CD4-positive, alpha-beta T cell treated with Interleukin-6 for 4 hours (primary cell): ENCODE results near the gene RGS10.
A peak's percentile ranks its signal among the peaks of the same experiment; 100 is the strongest.
"Not testable (repeated sequence)": the region's sequence is repeated elsewhere in the genome, so short reads cannot be mapped to it uniquely, and the experiment has no call there.

Experiments
- DNase-seq: peaks from one replicate; pipeline ENCODE4 v3.0.0-alpha.2; 2020; ENCODE audit warnings: mixed read lengths

RGS10 gene

GRCh38 chr10:119538632-119539358 lies 3.7 kb downstream of the RGS10 start:
- DNase-seq: peak; percentile 63

GRCh38 chr10:119537953-119538630 lies 4.4 kb downstream of the RGS10 start:
- DNase-seq: no peak

GRCh38 chr10:119536508-119537025 lies 6.0 kb downstream of the RGS10 start:
- no peak for DNase-seq

- no peak for DNase-seq
Measured at GRCh38 chr10:119535837-119536507, 6.5 kb downstream of the RGS10 start.

DNA sequence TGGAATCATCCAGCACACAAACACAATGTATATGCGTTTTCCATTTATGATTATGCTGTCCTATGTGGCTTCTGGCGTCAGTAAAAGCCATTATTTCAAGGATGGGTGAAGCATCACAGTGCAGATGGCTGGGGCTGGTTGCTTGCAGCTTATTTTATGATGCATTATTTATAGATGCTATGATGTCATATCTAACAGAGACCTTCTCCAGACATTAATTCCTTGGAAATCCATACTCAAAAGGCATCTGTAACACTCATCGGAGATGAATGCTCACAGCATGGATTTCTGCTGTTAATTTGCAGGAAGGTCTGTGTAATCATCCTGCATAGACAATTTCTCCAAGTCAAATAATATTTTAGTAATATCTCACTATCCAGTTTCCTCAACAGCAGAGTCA lies 7.2 kb downstream of the RGS10 start:
- DNase-seq: no peak

GRCh38 chr10:119533473-119533872 lies 9.0 kb downstream of the RGS10 start:
- DNase-seq: no peak

GRCh38 chr10:119532791-119533190 lies 9.7 kb downstream of the RGS10 start:
- DNase-seq: not testable (repeated sequence)

DNA sequence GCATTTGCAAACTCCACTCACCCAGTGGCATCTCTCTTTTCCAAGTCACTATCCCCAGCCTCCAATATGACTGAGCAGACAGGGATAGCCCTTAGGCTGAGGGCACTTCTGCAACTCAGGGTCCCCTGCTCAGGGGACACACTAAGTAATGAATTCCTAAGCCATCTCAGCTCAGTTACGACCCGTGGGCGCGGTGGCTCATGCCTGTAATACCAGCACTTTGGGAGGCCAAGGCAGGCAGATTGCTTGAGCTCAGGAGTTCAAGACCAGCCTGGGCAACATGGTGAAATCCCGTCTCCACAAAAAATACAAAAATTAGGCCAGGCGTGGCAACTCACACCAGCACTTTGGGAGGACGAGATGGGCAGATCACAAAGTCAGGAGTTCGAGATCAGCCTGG lies 10.3 kb downstream of the RGS10 start:
- not testable (repeated sequence) for DNase-seq

DNA sequence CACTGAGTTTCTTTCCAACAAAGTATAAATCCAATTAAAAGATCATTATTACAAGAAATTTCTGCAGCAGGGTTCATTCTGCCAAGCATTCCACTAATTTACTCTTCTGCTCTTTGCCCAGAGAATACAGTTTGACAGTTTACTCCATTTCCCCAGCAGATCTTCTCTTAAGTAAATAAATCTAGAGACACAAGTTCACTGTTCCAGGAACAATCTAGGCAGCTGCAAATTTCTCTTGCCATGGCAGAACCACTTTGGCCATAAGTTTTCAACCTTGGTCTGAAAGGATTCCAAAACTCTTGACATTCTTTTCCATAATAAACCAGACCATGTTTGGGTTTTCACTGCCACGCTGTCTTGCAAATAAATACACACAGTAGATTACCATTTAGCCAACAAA lies 11.5 kb downstream of the RGS10 start:
- no peak for DNase-seq

- not testable (repeated sequence) for DNase-seq
Measured at GRCh38 chr10:119528663-119529237, 13.8 kb downstream of the RGS10 start.

DNA sequence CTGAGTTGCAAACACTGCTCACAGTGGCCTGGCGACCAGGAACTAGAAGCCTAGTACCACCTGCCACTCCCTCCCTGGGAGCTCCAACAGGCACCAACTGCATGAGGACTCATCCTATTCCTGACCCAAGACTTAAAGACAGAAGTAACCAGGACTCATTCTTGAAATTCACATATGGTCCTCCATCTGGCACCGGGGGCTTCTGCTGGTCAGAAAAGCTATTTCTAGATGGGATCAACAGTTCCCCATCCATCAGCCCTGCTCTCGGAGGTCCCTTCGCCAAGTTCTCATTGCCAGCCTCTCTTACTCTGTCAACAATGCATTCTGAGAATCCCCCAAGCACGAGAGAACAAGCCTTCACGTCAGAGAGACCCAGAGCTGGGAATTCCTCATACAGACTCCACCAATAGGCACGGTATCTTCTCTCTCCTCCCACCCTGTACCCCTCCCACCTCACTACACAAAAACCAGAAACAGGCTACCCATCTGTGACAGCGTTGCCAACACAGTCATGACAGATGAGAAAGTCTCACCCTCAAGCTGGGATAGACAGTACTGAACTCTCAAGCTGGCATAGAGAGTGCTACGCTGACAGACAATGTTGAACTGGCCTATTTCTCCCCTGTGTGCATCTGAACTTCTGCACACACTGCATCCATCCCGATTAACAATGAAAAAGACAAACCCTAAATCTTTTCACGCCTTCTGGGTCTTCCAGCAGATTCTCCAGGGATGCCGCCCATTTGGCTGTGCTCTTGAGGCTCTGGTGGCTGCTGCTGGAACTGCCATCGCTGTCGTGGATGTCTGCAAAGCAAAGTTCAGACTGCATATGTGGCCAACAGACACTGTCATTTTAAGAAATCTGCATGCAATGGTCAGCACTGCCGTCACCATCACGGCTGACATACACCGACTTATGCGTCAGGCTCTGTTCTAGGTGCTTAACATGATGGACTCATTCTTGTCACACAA lies 15.6 kb downstream of the RGS10 start:
- DNase-seq: no peak

DNA sequence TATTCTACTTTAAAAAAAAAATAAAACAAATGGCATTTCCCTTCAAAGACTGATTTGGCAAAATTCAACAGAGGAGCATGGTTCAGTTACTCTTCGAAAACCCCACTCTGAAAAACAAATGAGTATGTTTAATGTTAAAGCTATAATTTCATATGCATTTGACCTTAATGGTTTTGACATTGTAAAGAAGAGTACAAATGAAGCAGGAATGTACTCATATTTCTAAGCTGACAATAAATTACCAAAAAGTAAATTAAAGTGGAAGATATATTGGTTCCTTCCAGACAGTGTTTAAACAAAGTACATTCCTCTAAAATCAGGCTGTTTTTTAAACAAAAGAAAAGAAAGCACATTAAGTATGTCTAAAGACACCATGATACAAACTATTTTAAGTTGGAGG lies 16.4 kb downstream of the RGS10 start:
- no peak for DNase-seq

DNA sequence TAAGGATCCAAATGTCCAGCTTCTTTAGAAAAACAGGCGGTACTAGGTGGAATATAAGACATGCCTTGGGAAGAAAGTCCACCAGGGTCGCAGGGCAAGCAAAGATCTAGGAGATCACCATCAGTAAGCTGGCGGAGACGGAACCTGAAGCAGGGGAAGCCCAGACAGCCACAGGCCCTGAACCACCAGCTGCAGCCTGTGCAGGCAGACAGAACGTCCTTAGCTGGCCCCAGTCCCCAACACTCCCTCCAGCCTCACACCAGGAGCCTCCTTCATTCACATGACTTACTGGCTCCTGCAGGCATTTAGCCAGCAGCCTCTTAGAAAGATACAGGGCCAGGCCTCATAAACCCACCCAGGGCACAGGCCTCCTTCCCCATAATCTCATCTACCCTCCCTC lies 17.4 kb downstream of the RGS10 start:
- no peak for DNase-seq

- DNase-seq: no peak
Measured at GRCh38 chr10:119524720-119525070, 17.8 kb downstream of the RGS10 start.

DNA sequence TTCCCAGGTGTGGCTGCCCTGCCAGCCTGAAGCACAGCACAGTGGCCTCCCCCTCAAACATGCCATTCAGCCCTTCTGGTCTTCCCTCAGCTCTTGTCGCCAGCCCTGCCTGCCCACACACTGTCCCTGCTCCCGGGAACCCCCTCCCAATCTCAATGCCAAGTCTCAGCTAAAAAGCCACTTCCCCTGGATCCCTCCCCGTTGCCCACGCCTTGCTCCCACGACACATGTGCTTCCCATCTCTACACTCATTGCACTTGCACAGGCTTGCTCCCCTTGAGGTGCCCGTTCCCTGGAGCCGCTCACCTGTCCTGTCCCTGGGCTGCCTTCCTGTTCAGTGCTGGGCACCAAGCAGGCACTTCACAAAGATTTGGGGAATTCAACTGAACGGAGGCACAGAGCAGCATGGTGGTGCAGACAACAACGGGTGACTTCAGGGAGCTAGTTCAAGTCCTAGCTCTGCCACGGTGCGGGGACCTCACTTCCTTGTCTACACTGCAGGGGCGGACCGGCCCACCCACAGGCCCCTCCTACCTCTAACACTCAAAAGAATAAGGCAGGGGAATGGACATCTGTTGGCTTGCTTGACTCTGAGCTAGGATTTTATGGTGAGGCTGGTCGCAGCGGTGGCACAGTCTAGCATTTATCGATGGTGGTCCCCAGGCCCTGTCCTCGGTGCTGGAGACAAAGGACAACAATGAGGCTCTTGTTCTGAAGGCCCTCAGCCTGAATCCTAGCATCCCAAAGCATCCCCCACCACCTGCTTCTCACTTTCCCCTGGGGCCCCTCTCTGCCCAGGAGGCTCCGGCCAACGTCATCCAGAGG lies 18.4 kb downstream of the RGS10 start:
- DNase-seq: no peak

DNA sequence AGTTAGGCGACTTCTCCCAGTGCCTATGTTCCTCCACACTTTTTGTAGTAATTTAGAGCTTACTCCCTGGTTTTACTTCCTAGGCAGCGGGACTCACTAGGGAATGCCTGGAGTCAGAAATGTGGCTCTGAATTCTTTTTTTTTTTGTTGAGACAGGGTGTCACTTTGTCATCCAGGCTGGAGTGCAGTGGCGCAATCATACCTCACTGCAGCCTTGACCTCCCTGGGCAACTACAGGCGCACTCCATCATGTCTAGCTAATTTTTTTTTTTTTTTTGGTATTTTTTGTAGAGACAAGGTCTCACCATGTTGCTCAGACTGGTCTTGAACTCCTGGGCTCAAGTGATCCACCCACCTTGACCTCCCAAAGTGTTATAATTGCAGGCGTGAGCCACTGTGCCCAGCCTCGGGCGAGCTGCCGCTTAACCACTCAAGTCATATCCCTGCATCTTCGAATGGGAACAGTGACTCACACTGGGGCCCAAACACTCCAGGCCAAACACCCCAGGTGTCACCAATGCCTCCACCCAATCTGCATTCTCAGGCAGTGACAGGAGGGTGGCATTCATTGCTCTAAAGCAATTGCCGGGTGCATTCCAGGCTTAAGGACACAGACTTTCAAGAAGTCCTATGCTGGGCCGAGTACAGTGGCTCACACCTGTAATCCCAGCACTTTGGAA lies 19.6 kb downstream of the RGS10 start:
- DNase-seq: no peak

GRCh38 chr10:119521443-119522204 lies 20.9 kb downstream of the RGS10 start:
- DNase-seq: no peak

GRCh38 chr10:119520283-119520682 lies 22.2 kb downstream of the RGS10 start:
- DNase-seq: no peak

DNA sequence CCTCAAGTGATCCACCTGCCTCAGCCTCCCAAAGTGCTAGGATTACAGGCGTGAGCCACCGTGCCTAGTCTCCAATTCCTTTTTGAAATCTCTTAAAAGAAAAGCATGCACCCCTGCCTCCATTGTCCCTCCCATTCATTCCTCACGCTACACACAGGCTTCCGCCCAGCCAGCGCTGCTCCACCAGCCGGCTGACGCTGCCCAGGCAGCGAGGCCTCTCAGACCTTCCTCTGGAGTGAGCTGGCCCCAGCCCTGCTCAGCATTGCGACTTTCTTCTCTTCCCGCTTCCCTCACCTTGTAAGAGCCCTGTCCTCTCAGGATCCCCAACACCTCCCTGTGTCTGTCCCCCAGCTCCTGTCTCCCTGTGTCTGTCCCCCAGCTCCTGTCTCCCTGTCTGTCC lies 23.6 kb downstream of the RGS10 start:
- DNase-seq: no peak

DNA sequence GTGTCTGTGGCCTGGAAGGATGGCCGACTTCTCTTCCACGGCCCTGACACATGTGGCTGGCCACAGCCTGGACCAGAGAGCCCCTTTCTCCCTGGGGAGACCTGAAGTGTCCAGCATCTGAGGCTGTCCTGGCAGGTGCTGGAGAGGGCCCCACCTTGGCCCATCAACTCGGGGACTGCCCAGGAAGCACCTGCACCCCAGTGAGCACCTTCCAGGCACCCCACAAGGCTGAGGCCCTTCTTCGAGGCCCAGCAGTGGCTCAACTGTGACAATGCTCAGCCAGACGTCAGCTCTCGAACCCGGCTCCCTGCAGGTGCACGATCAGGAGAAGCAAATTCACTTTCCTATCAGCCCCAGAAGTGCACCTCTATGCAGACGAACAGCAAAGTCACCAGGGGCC lies 24.3 kb downstream of the RGS10 start:
- DNase-seq: no peak
